SU-DHL-6 (cell line): ENCODE measurements around the gene TNS3.

ENCODE experiments used
- EZH2phosphoT487 ChIP-seq: fragments of 200-600 bp; sonication (generic), shearing (Covaris generic); conservative IDR thresholded peaks from 2 replicates; pipeline ENCODE4 v1.6.1; 2018; ENCODE audit warnings: mild to moderate bottlenecking, antibody characterized with exemption, low read length, moderate library complexity, mixed read lengths
- TF ChIP-seq, protein P1 (sequence below): fragments of 200-600 bp; sonication (generic); IDR thresholded peaks from one replicate; pipeline ENCODE4 v1.5.1; 2017; ENCODE audit warnings: antibody characterized with exemption, mild to moderate bottlenecking, low read length, moderate library complexity; ENCODE audit not compliant: insufficient read depth, poor library complexity, severe bottlenecking

DNA sequence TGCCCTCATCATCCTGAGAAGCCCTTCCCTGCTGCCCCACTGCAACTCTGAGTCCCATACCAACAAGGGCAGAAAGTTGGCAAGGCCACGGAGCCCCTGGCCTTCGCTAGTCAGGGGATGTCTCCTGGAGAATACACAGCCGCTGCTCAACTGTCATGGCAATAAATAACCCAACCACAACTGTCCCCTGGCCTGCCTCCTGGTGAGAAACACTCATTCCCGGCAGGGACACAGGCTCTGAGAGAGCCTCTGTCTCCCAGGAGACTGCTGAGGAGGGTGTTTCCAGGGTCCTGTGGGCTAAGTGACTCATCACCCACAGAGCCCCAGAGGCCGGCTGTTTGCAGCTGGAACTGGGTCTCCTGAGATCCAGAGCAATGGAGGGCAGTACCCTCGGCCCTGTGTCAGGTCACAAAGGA is 354.1 kb downstream of the TNS3 start:
- TF ChIP-seq, protein P1, sequence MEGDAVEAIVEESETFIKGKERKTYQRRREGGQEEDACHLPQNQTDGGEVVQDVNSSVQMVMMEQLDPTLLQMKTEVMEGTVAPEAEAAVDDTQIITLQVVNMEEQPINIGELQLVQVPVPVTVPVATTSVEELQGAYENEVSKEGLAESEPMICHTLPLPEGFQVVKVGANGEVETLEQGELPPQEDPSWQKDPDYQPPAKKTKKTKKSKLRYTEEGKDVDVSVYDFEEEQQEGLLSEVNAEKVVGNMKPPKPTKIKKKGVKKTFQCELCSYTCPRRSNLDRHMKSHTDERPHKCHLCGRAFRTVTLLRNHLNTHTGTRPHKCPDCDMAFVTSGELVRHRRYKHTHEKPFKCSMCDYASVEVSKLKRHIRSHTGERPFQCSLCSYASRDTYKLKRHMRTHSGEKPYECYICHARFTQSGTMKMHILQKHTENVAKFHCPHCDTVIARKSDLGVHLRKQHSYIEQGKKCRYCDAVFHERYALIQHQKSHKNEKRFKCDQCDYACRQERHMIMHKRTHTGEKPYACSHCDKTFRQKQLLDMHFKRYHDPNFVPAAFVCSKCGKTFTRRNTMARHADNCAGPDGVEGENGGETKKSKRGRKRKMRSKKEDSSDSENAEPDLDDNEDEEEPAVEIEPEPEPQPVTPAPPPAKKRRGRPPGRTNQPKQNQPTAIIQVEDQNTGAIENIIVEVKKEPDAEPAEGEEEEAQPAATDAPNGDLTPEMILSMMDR: no peak
- TF ChIP-seq EZH2phosphoT487: no peak
